Parathyroid adenoma (tissue), 2 donors: ENCODE data around the gene RAB8A.
A peak's percentile ranks its signal among the peaks of the same experiment; 100 is the strongest.

Experiments
- H2AFZ ChIP-seq: fragments of 300-600 bp; sonication (generic); one replicate; pipeline ENCODE4 v1.7.0; 2017; ENCODE audit warnings: antibody characterized with exemption, mild to moderate bottlenecking
- H3K27ac ChIP-seq: fragments of 300-600 bp; sonication (generic); one replicate; pipeline ENCODE4 v1.7.0; 2017
- H3K27me3 ChIP-seq: fragments of 300-600 bp; sonication (generic); one replicate; pipeline ENCODE4 v1.7.0; 2017; ENCODE audit warnings: low read length; ENCODE audit not compliant: control insufficient read depth, insufficient read depth
- H3K36me3 ChIP-seq: fragments of 300-600 bp; sonication (generic); one replicate; pipeline ENCODE4 v1.7.0; 2017; ENCODE audit warnings: low read length; ENCODE audit not compliant: control insufficient read depth, insufficient read depth
- H3K4me1 ChIP-seq: fragments of 300-600 bp; sonication (generic); one replicate; pipeline ENCODE4 v1.7.0; 2017; ENCODE audit warnings: control low read depth
- H3K4me2 ChIP-seq: fragments of 300-600 bp; sonication (generic); one replicate; pipeline ENCODE4 v1.7.0; 2017; ENCODE audit warnings: low read length
- H3K4me3 ChIP-seq: fragments of 300-600 bp; sonication (generic); one replicate; pipeline ENCODE4 v1.7.0; 2017; ENCODE audit warnings: low read depth, low read length
- H3K79me2 ChIP-seq: fragments of 300-600 bp; sonication (generic); one replicate; pipeline ENCODE4 v1.7.0; 2017; ENCODE audit warnings: control low read depth
- H3K9ac ChIP-seq: fragments of 300-600 bp; sonication (generic); one replicate; pipeline ENCODE4 v1.7.0; 2017; ENCODE audit warnings: mild to moderate bottlenecking
- H3K9me3 ChIP-seq: fragments of 300-600 bp; sonication (generic); one replicate; pipeline ENCODE4 v1.7.0; 2017; ENCODE audit warnings: low read length; ENCODE audit not compliant: control insufficient read depth
- CTCF ChIP-seq: fragments of 300-600 bp; sonication (generic); IDR thresholded peaks from one replicate; pipeline ENCODE4 v1.7.0; 2017; ENCODE audit warnings: antibody characterized with exemption, mild to moderate bottlenecking
- donor health status: primary hyperparathyroidism.

Gene RAB8A

GRCh38 chr19:16066611-16067104 lies 45.0 kb upstream of the RAB8A start:
- Histone ChIP-seq H3K9me3 (no peaks in the 10 kb centered on the region), H3K4me1 (no peaks in the 10 kb centered on the region), H3K9ac (no peak overlapping the region)

GRCh38 chr19:16067205-16067938 lies 44.3 kb upstream of the RAB8A start:
- Histone ChIP-seq H3K9me3 (no peaks in the 10 kb centered on the region), H2AFZ (no peak overlapping the region), H3K27me3 (no peaks in the 10 kb centered on the region), H3K4me3 (no peak overlapping the region), H3K9ac (no peak overlapping the region), H3K4me2 (no peak overlapping the region), H3K4me1 (no peaks in the 10 kb centered on the region), H3K36me3 (no peaks in the 10 kb centered on the region), H3K79me2 (no peaks in the 10 kb centered on the region), H3K27ac (peak overlapping the region; percentile 33)
- TF ChIP-seq CTCF: no peak

More at GRCh38 chr19:16066611-16067104, 45.0 kb upstream of the RAB8A start:
- H3K4me3 ChIP-seq: no peak overlapping the region
- H2AFZ ChIP-seq: no peak overlapping the region
- H3K79me2 ChIP-seq: no peaks in the 10 kb centered on the region
- H3K4me2 ChIP-seq: no peak overlapping the region
- no peak for TF ChIP-seq CTCF
- no peaks in the 10 kb centered on the region for H3K36me3 ChIP-seq
- peak overlapping the region; percentile 33 for H3K27ac ChIP-seq
- H3K27me3 ChIP-seq: no peaks in the 10 kb centered on the region

GRCh38 chr19:16068696-16069259 lies 42.9 kb upstream of the RAB8A start:
- Histone ChIP-seq H3K4me1 (no peaks in the 10 kb centered on the region), H3K27ac (no peak overlapping the region), H3K9me3 (no peaks in the 10 kb centered on the region), H3K4me3 (no peak overlapping the region), H3K79me2 (no peaks in the 10 kb centered on the region), H3K36me3 (no peaks in the 10 kb centered on the region), H2AFZ (no peak overlapping the region), H3K27me3 (no peaks in the 10 kb centered on the region), H3K4me2 (no peak overlapping the region), H3K9ac (no peak overlapping the region)
- TF ChIP-seq CTCF: no peak

- no peak overlapping the region for H2AFZ ChIP-seq
- H3K27me3 ChIP-seq: no peaks in the 10 kb centered on the region
- H3K9me3 ChIP-seq: no peaks in the 10 kb centered on the region
- no peak overlapping the region for H3K4me2 ChIP-seq
- peak overlapping the region; percentile 68 for H3K27ac ChIP-seq
- no peak overlapping the region for H3K4me3 ChIP-seq
- H3K9ac ChIP-seq: no peak overlapping the region
- no peaks in the 10 kb centered on the region for H3K36me3 ChIP-seq
- no peaks in the 10 kb centered on the region for H3K79me2 ChIP-seq
- TF ChIP-seq CTCF: no peak
- H3K4me1 ChIP-seq: no peaks in the 10 kb centered on the region
These were observed 41.8 kb upstream of the RAB8A start for GRCh38 chr19:16069813-16070365.
